ENCODE measurements around the gene NPAT. TPM values are rescaled to one million over a fixed set of nuclear protein-coding genes. Genes with fewer than 3 reads are reported as not detected.
"Not testable (repeated sequence)": the region's sequence is repeated elsewhere in the genome, so short reads cannot be mapped to it uniquely, and the experiment has no call there.

Gene NPAT
- total RNA-seq, 1 experiment from 2014 or later, result 13.7 TPM

- no peak for DNase-seq (ENCODE audit: low read depth)
Measured at GRCh38 chr11:108220721-108221336, 1.6 kb downstream of the NPAT start.

GRCh38 chr11:108218912-108219783 is 3.3 kb downstream of the NPAT start:
- DNase-seq (ENCODE audit: low read depth), result no peak

DNA sequence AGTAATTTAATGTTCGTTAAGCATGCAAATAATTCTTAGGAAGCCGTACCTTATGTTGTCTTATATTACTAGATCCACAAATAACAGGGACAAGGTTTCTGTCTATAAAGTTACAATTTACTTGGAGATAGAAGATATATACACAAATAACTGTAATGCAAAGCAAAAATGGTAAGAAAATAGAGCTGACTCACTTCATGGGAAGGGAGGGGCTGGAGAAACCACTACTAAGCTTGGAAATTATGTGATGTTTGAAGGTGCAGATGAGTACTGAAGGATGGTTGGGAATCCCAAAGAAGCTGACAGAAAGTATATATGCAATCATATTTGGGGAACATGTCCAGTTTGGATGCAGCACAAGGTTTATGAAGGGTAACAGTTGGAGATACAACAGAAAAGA is 4.0 kb downstream of the NPAT start:
- no peak for DNase-seq (ENCODE audit: low read depth)

DNA sequence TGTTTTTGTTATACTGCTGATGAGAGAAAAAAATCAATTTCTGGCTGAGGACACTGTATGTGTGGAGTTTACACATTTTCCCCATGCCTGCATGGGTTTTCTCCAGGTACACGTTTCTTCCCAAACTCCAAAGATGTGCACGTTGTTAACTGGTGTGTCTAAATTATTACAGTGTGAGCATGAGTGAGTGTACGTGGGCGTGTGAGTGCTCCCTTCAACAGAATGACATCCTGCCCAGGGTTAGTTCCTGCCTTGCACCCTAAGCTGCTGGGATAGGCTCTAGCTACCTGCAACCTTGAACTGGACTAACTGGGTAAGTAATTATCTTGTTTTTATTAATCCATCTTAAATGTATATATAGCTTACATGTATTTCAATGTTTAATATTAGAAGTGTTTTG is 5.5 kb downstream of the NPAT start:
- DNase-seq (ENCODE audit: low read depth), result no peak

DNA sequence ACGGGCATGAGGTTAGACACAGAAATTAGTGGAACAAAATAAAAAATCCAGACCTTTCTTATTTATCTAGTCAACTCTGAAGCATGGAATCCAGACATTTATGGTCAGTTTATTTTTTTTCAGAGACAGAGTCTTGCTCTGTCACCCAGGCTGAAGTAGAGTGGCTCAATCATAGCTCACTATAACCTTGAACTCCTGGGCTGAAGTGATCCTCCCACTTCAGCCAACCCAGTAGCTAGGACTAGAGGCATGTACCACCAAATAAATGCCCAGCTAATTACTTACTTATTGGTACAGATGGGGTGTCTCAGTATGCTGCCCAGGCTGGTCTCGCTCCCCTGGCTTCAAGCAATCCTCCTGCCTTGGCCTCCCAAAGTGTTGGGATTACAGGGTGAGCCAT is 8.7 kb downstream of the NPAT start:
- no peak for DNase-seq (ENCODE audit: low read depth)

GRCh38 chr11:108210441-108210840 is 12.0 kb downstream of the NPAT start:
- no peak for DNase-seq (ENCODE audit: low read depth)

DNA sequence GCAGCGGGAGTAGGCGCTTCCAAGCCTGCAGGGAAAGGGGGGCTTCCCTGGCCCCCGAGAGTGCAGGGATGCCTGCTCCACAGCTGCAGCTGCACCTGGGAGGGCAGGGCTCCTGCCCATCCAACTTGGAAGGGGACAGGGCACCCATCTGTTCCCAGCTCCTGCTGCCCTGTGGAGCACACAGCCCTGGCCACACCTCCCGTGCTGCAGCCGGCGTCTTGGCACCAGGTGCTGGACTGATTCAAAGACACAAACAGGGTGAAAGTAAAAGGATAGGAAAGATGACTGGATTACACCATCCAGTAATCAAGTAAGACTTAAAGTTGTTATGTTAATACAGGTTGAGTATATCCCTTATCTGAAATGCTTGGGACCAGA is 14.8 kb downstream of the NPAT start:
- DNase-seq (ENCODE audit: low read depth), result no peak

- DNase-seq (ENCODE audit: low read depth), result no peak
Measured at GRCh38 chr11:108206969-108207682, 15.3 kb downstream of the NPAT start.

GRCh38 chr11:108206171-108206570 is 16.3 kb downstream of the NPAT start:
- no peak for DNase-seq (ENCODE audit: low read depth)

GRCh38 chr11:108204929-108205499 is 17.4 kb downstream of the NPAT start:
- no peak for DNase-seq (ENCODE audit: low read depth)

- DNase-seq (ENCODE audit: low read depth), result no peak
Measured at GRCh38 chr11:108204376-108204775, 18.1 kb downstream of the NPAT start.

DNA sequence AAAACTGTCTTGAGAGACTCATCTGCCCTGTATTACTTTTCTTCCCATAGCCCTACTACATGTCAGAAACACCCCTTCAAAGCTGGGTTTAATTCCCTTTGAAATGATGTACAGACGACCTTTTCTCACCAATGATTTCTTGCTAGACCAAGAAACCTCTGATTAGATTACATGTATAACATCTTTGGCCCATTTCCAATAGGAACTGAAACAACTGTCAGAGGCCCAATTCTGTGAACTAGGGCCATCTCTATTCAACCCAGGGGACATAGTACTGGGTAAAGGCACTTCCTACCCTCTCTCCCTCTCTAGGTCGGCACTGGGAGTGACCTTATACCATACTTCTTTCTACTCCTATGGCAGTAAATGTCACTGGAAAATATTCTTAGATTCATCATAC is 19.4 kb downstream of the NPAT start:
- no peak for DNase-seq (ENCODE audit: low read depth)

- DNase-seq (ENCODE audit: low read depth), result peak; percentile 24
Measured at GRCh38 chr11:108199446-108200321, 22.8 kb downstream of the NPAT start.

DNA sequence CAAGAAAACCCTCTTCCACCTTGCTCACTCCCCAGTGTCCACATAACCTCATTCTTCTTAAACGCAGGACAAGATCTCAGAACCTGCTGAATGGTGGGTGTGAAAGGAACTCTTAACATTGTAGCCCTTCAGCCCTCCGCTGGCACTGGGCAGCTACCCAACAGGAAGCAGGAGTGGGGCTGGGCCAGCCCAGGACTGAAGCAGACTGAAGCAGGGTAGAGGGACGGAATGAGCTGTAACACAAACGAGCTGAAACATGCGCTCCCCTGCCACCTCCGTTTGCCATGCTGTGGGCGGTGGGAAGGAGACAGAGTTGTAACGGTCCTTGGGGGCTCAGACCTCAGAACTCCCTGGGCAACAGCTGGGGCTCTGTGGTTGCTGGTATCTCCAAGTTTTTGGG is 23.6 kb downstream of the NPAT start:
- DNase-seq (ENCODE audit: low read depth), result no peak

GRCh38 chr11:108197351-108197750 is 25.1 kb downstream of the NPAT start:
- no peak for DNase-seq (ENCODE audit: low read depth)

DNA sequence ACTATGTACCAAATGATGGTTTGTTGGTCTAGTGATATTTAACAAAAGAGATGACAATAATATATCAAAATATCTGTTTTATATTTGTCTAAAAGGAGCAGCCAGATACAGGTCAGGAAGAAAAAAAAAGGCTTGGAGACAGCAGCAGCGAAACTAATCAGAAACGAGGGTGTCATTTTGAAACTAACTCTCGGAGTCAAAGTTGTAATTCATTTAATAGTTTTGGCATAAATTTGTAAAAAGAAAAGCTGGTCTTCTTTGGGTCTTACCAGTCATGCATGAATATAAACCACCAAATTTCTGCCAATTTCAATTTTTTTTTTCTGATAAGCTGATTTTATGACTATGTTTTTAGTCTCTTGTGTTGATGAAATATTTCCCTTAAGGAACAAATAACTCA is 25.5 kb downstream of the NPAT start:
- DNase-seq (ENCODE audit: low read depth), result no peak

DNA sequence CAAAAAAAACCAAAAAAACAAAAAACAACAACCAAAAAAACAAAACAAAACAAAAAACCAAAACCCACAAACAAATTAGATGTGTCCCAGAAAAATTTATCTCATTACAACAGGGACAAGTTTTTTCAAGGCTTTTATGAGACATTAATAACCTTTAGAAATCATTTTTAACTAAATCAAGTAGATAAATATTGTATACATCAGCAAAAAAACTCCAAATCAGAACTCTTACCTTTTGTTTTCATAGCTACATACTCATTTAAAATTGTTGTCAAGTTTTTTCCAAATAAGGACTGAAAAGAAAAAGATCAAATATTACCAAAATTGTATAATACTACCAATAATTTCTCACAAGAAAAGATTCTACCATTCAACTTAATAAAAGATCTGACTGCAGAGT is 28.7 kb downstream of the NPAT start:
- no peak for DNase-seq (ENCODE audit: low read depth)

GRCh38 chr11:108177570-108177969 is 44.9 kb downstream of the NPAT start:
- DNase-seq (ENCODE audit: low read depth), result no peak

DNA sequence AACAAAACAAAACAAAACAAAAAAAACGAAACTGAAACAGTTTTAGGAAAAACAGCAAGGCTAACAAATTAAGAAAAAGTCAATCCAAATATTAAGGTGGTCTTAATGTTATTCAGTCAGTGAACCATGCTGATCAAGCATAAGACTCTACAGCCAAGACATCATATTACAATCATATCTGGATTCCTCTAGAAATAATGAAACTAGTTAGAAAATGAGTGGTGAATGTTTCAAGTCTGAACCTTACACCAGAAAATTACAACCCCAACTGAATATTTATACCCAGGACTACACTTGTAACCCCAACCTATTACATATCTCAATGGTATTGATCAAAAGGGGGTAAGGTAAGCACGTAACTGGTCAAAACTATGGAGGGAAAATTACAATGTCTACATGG is 52.3 kb downstream of the NPAT start:
- no peak for DNase-seq (ENCODE audit: low read depth)

GRCh38 chr11:108167624-108168023 is 54.8 kb downstream of the NPAT start:
- DNase-seq (ENCODE audit: low read depth), result no peak

GRCh38 chr11:108162878-108163277 is 59.6 kb downstream of the NPAT start:
- not testable (repeated sequence) for DNase-seq (ENCODE audit: low read depth)
